ENCODE measurements around the gene PPIL1. TPM values are rescaled to one million over a fixed set of nuclear protein-coding genes. Genes with fewer than 3 reads are reported as not detected.
"Not testable (repeated sequence)": the region's sequence is repeated elsewhere in the genome, so short reads cannot be mapped to it uniquely, and the experiment has no call there.

PPIL1 gene
- total and polyA plus RNA-seq, 8 donors, result 0.87 to 33.7 (median 17.1) TPM; not detected in 1

GRCh38 chr6:36904114-36904513 lies 29.5 kb upstream of the PPIL1 start:
- Histone ChIP-seq H3K36me3 (peaks cover 38 to 71% (median 63%) of the 10 kb centered on the region in 4 donors), H3K4me1 (peaks cover 33 to 46% (median 41%) of the 10 kb centered on the region in 4 donors), H3K27me3 (no peaks in the 10 kb centered on the region), H3K27ac (peak overlapping the region in 4 of 5 donors; percentile 38 to 65 (median 62)), H3K9me3 (no peaks in the 10 kb centered on the region), H3K4me3 (no peak overlapping the region)
- intact Hi-C loops (cut with DNase I; ENCODE audit: low total_unique reads), result no loop called here
- 62 to 85% (median 72%) methylated on average over 4 of the region's 4 CpGs for WGBS, 5 donors
- DNase-seq, result no peak
- no peak for TF ChIP-seq POLR2AphosphoS5 (IDR thresholded peaks at IDR 0.05)
- no peak for TF ChIP-seq EP300 (IDR thresholded peaks at IDR 0.05)
- TF ChIP-seq POLR2A (IDR thresholded peaks at IDR 0.05), result no peak
- no peak for TF ChIP-seq CTCF (IDR thresholded peaks at IDR 0.05)

- H3K36me3 ChIP-seq, result peaks cover 39 to 80% (median 71%) of the 10 kb centered on the region in 4 donors
- intact Hi-C loops (cut with DNase I; ENCODE audit: low total_unique reads), result no loop called here
- 78 to 89% (median 81%) methylated on average over 6 of the region's 6 CpGs for WGBS, 5 donors
Measured at GRCh38 chr6:36897609-36898008, 23.0 kb upstream of the PPIL1 start.

GRCh38 chr6:36893976-36894932 lies 19.7 kb upstream of the PPIL1 start:
- no peak for DNase-seq
- no peak overlapping the region for H3K4me3 ChIP-seq
- peaks cover 0 to 14% (median 5%) of the 10 kb centered on the region in 4 donors for H3K4me1 ChIP-seq
- no peak overlapping the region for H3K27ac ChIP-seq
- 90 to 95% (median 93%) methylated on average over 8 of the region's 8 CpGs for WGBS, 5 donors
- TF ChIP-seq POLR2A (IDR thresholded peaks at IDR 0.05) (no peak), CTCF (IDR thresholded peaks at IDR 0.05) (no peak), EP300 (IDR thresholded peaks at IDR 0.05) (no peak), POLR2AphosphoS5 (IDR thresholded peaks at IDR 0.05) (no peak)
- H3K9me3 ChIP-seq, result no peaks in the 10 kb centered on the region
- intact Hi-C loops (cut with DNase I; ENCODE audit: low total_unique reads), result no loop called here
- peaks cover 8 to 54% (median 43%) of the 10 kb centered on the region in 4 donors for H3K36me3 ChIP-seq
- no peaks in the 10 kb centered on the region for H3K27me3 ChIP-seq

More at GRCh38 chr6:36897609-36898008, 23.0 kb upstream of the PPIL1 start:
- Histone ChIP-seq H3K4me3 (no peak overlapping the region), H3K9me3 (no peaks in the 10 kb centered on the region), H3K27me3 (no peaks in the 10 kb centered on the region), H3K27ac (no peak overlapping the region), H3K4me1 (no peaks in the 10 kb centered on the region)
- TF ChIP-seq POLR2AphosphoS5 (IDR thresholded peaks at IDR 0.05), result no peak
- peak in 1 of 7 experiments; percentile 14 for TF ChIP-seq CTCF (IDR thresholded peaks at IDR 0.05)
- DNase-seq, result peak in 1 of 2 donors; percentile 44

GRCh38 chr6:36891153-36891552 lies 16.6 kb upstream of the PPIL1 start:
- H3K27me3 ChIP-seq; H3K4me3 ChIP-seq; intact Hi-C loops (cut with DNase I; ENCODE audit: low total_unique reads); H3K27ac ChIP-seq; H3K9me3 ChIP-seq; DNase-seq: not testable (repeated sequence)
- Histone ChIP-seq H3K4me1 (peaks cover 8 to 45% (median 32%) of the 10 kb centered on the region in 4 donors), H3K36me3 (peaks cover 2 to 38% (median 29%) of the 10 kb centered on the region in 4 donors)
- WGBS, 5 donors, result 90 to 100% (median 95%) methylated on average over 2 of the region's 2 CpGs

All from stomach (tissue), 9 donors.